ENCODE measurements around the gene DHX8. TPM values are rescaled to one million over a fixed set of nuclear protein-coding genes. Genes with fewer than 3 reads are reported as not detected.
"Not testable (repeated sequence)": the region's sequence is repeated elsewhere in the genome, so short reads cannot be mapped to it uniquely, and the experiment has no call there.

Gene DHX8
- polyA plus RNA-seq (2013, experiment 1 of 2; ENCODE audit: insufficient read length): 31.2 TPM
- 27.6 TPM for polyA plus RNA-seq (2013, experiment 2 of 2; ENCODE audit: insufficient read length)

DNA sequence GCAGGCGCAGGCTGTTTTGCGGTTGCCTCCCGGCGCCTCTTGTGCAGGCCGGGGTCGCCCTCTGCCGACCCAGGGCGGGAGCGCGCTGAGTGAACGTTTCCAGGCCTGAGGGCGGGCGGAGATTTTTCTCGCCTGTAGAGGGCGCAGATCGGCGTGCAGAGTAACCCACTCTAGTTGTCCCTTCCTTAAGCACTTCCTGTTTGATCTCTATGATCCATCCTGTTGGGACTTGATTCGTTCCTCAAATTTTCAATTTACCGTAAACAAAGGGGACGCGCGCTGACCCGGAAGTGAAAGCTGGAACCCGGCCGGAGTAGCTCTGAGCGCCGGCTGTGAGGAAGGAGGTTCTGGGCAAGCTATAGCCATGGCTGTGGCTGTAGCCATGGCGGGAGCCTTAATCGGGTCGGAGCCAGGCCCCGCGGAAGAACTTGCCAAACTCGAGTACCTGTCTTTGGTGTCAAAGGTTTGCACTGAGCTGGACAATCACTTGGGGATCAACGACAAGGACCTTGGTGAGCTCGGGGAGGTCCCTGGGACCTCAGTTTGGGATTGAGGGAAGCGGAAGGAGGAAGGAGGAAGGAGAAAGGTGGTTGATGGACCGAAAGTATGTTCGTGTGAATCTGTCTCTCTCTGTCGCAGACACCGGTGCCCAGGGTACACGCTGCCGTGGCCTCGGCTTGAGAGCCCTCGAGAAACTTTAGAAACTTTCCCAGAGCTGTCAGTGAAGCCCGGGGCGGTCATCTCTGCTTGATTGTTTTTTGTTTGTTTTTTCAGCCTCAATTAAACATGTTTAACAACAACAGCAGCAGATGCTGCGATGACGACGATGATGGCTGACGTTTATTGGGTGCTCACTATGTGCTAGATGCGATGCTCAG is at the start of gene DHX8:
Gene DHX8, plus strand, starts transcription at position 302 of the 878 bp plus-strand sequence. Its CDS starts 63 bp downstream, at position 365.
- peak; percentile 99 for DNase-seq

DNA sequence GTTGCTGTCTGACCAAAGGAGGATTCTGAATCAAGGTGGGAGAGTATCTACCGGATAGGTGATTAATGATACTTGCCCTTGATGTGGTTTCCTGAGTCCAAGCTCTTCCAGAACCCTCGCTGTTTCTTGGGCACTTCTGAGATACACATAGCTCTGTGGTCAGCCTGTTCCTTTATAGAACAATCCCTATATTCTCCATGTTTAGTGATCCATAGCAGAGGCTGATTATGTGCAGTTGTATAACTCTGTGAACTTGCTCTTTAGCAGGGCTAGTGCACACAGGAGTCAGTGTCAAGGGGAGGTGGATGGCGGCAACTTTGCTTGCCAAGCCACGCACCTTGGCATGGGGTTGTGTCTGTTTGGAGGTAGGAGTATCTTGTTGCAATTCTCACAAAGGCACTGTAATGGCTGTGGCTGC is 48.9 kb upstream of the DHX8 start:
- no peak for DNase-seq

DNA sequence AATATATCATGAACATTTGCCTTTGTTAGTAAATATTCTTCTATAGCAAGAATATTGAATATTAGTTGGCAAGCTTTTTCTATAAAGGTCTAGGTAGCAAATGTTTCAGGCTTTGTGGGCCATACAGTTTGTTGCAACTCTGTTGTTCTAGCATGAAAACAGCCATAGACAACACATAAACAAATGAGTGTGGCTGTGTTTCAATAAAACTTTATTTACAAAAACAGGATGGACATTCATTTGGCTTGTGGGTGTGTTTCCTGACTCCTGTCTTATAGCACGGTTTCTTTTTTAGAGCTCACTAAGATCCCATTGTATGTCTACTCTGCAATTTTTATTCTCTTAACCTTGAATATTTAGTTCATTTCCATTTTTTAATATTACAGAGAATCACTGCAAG is 46.0 kb upstream of the DHX8 start:
- no peak for DNase-seq

- no peak for DNase-seq
Observed at GRCh38 chr17:43438626-43439025, 45.1 kb upstream of the DHX8 start.

DNA sequence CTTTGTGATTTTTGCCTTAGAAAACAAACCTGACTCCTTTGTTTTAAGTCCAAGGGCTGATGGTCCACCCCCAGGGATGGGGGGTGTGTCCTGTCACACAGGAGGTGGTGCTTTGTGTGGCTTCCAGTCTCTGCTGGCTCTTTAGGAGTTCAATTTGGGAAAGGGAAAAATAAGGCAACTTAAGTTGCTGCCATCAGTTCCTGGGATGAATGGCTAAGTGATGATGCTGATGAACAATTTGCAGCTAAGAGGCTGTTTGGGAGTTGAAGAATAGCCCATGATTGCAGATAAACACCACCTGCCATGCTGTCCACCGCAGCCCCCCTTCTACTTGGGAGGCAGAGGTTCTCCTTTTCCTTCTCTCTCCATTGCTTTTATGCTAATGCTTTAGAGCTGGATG is 44.7 kb upstream of the DHX8 start:
- DNase-seq: no peak

DNA sequence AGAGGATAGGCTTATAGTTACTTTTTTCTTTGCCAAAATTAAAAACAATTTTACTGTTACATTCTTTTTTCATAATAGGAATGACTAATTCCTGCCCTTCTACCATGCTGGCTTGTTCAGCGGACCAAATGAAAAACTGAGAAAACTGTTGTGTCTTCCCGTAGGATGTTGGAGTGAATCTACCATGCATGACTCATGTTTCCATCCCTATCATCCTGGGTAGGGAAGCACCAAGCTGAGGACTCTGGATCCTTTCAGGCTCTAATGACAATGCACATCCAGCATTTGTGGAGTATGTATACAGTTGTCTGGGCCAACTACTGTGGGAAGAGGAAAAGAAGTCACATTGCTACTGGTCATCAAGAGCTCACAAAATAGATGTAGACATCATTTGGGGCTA is 41.1 kb upstream of the DHX8 start:
- DNase-seq: peak; percentile 27

DNA sequence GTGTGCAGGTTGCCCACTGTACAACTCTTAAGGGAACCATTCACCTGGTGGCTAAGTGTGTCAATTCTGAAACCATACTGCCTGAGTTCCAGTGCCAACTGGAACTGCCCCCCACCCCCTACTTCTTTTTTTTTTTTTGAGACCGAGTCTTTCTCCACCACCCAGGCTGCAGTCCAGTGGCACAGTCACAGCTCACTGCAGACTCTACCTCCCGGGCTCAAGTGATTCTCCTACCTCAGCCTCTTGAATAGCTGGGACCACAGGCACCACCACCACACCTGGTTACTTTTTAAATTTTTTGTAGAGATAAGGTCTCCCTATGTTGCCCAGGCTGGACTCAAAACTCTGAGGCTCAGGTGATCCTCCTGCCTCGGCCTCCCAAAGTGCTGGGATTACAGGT is 40.4 kb upstream of the DHX8 start:
- DNase-seq: no peak

DNA sequence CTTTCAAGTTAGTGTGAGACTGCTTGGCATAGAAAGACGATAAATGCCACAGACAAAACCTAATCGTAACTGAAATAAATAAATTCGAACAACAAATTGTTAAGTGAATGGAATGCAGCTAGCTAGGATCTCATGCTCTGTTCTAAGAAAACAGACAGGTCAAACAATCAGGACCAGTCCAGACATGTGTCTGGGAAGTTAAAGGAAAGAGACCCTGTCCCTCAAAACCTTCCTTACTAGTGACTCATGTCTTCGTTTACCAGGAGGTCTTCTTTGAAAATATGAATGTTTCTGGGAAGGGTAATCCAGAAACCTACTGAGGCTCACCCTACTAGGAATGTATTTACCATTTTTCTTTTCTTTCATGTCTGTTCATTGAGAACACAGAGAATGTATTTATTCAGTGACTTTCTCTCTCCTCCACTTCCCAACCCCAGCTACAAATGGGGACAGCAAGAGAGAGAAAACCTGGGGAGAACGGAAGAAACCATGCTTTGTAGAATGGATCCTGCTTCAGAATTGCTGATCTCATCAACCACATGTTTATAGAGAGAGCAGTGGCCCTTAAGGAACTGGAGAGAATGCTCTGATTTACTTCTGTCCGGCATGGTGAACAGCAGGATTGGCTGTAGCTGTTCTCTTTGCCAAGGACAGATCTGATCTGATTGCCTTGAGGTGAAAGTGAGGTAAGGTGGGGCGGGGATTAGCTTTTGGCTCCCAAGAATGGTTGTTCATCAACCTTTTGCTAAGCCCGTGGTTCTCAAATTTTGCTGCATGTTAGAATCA is 39.4 kb upstream of the DHX8 start:
- DNase-seq: no peak

- DNase-seq: no peak
Observed at GRCh38 chr17:43445009-43445589, 38.7 kb upstream of the DHX8 start.

- DNase-seq: no peak
Observed at GRCh38 chr17:43446773-43447172, 37.0 kb upstream of the DHX8 start.

DNA sequence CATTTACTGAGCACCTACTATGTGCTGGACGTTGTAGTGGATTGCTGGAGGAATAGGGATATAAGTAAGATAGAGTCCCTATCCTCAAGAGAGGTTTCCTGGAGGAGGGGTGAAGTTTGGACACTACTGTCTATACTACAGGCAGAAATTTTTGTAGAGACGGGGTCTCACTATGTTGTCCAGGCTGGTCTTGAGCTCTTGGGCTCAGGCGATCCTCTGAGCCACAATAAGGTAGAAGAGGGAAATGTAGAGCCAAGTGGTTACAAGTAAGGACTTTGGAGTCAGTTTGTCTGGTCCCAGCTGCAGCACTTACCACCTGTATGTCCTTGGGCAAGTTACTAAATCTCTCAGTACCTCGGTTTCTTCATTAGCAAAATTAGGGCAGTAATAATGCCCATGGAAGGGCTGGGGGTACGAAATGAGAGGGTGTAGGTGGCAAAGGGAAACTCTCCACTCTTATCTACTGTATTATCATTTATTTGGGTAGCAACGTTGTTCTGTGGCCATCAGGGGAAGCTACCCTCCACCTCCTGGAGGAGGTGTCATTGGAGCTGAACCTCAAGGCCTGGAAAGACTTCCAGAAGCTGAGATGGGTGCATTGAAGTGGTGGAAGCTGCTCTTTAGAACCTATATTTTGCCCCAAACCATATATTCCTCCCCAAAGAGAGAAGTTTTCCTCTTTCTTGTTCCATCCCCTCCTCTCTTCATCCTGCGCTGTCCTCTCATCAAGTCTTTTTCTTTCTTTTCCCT is 34.9 kb upstream of the DHX8 start:
- no peak for DNase-seq

- DNase-seq: no peak
Observed at GRCh38 chr17:43449470-43450248, 34.1 kb upstream of the DHX8 start.

DNA sequence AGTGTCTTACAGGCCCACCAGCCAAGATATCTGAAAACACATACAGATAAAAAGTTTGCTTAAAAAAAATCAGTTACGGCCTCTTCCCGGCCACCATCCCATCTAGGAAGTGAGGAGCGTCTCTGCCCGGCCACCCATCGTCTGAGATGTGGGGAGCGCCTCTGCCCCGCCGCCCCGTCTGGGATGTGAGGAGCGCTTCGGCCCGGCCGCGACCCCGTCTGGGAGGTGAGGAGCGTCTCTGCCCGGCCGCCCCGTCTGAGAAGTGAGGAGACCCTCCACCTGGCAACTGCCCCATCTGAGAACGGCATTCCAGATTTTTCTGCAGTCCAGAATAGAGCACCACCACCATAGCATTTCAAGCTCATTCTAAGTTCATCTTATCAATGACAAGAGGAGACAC is 33.0 kb upstream of the DHX8 start:
- not testable (repeated sequence) for DNase-seq

DNA sequence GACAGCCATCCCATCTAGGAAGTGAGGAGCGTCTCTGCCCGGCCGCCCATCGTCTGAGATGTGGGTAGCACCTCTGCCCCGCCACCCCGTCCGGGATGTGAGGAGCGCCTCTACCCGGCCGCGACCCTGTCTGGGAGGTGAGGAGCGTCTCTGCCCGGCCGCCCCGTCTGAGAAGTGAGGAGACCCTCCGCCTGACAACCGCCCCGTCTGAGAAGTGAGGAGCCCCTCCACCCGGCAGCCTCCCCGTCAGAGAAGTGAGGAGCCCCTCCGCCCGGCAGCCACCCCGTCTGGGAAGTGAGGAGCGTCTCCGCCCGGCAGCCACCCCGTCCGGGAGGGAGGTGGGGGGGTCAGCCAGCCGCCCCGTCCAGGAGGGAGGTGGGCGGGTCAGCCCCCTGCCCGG is 32.0 kb upstream of the DHX8 start:
- not testable (repeated sequence) for DNase-seq

GRCh38 chr17:43453331-43453812 is 30.4 kb upstream of the DHX8 start:
- no peak for DNase-seq

- no peak for DNase-seq
Observed at GRCh38 chr17:43454868-43455267, 28.9 kb upstream of the DHX8 start.

DNA sequence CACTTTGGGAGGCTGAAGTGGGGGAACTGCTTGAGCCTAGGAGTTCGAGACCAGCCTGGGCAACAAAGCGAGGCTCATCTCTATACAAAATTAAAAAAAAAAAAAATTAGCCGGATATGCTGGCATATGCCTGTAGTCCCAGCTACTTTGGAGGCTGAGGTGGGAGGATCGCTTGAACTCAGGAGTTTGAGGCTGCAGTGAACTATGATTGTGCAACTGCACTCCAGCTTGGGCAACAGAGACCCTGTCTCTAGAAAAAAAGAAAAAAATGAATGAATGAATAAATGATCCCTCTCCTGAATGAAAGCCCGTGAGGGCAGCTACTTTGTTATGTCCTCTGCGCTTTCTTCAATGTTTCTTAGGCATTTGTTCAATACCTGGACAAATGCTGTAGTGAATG is 27.7 kb upstream of the DHX8 start:
- no peak for DNase-seq

- DNase-seq: peak; percentile 21
Observed at GRCh38 chr17:43456661-43457361, 27.0 kb upstream of the DHX8 start.

DNA sequence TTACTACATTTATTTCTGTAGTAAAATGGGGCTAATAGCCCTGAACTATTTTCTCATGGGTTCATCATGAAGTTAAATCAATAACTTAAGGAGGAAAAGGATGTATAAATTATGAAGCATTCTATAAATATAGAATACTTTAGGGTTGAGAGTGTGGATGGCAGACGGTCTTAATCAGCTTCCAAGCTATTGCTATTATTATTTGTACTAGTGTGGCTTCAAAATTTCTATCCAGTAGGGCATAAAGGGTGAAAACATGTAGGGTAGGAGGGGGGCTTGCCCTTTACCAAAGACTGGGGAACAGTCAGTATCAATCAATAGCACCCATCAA is 26.4 kb upstream of the DHX8 start:
- DNase-seq: no peak

GRCh38 chr17:43459878-43460277 is 23.9 kb upstream of the DHX8 start:
- DNase-seq: not testable (repeated sequence)

DNA sequence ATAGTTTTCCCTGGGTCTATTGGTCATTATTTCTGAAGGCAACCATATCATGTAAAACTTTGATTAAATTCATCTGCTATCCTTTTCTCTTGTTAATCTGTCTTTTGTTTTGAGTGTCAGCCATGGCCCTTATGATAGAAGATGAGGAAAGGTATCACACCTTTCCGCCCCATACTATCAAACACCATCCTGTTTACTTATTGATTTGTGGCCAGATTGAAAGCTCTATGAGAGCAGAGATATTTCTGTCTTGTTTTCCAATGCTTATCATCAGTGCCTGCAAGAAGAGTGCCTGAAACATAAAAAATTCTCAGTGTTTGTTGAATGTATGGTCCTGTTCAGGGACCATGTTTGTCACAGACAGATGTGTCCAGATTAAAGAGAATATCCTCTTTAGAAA is 22.6 kb upstream of the DHX8 start:
- DNase-seq: no peak
